PC-3 (cell line): Measurements from ENCODE around the gene TCERG1L. TPM values are rescaled to one million over a fixed set of nuclear protein-coding genes. Genes with fewer than 3 reads are reported as not detected.

Experiments used
- ATAC-seq: fragments of 200-7000 bp; cut with Tn5 transposase; 2 replicates; pipeline ENCODE4 v1.9.1; 2020; ENCODE audit warnings: mild to moderate bottlenecking, moderate library complexity
- BruUV-seq: library from RNA; stranded (reverse); fragments of 400-500 nt; replicated peaks from 2 replicates; lab custom pipeline; 2021; lab: Mats Ljungman, UMichigan
- CTCF ChIA-PET: fragments of 300-600 bp; sonication (Branson Sonifier 250); formaldehyde crosslinking; loops from one replicate; lab custom pipeline; 2022; ENCODE audit warnings: antibody characterized with exemption; lab: Charles Lee
- POLR2A ChIA-PET: fragments of 300-600 bp; sonication (Branson Sonifier 250); formaldehyde crosslinking; loops from one replicate; lab custom pipeline; 2022; ENCODE audit warnings: antibody characterized with exemption; ENCODE audit not compliant: unreplicated experiment; lab: Charles Lee
- DNase-seq: peaks from one replicate; pipeline ENCODE4 v3.0.0-alpha.2; 2015
- H2AFZ ChIP-seq: fragments of 300-600 bp; sonication (generic); 2 replicates; pipeline ENCODE4 v1.6.0; 2016; ENCODE audit warnings: antibody characterized with exemption, low read length
- H3F3A ChIP-seq: fragments of 300-600 bp; sonication (generic); one replicate; pipeline ENCODE4 v1.6.0; 2017; ENCODE audit warnings: antibody characterized with exemption, low read length, control low read depth, mild to moderate bottlenecking; ENCODE audit not compliant: unreplicated experiment
- H3K27ac ChIP-seq: fragments of 300-600 bp; sonication (generic); 2 replicates; pipeline ENCODE4 v1.5.1; 2016; ENCODE audit warnings: mild to moderate bottlenecking, low read length
- H3K27me3 ChIP-seq: fragments of 300-600 bp; sonication (generic); 2 replicates; pipeline ENCODE4 v1.6.1; 2016; ENCODE audit warnings: low read length, mixed read lengths
- H3K36me3 ChIP-seq: fragments of 300-600 bp; sonication (generic); 2 replicates; pipeline ENCODE4 v1.6.1; 2016; ENCODE audit warnings: low read depth, mixed run types, low read length, mixed read lengths
- H3K4me1 ChIP-seq: fragments of 300-600 bp; sonication (generic); 2 replicates; pipeline ENCODE4 v1.5.1; 2016; ENCODE audit warnings: low read length; ENCODE audit not compliant: insufficient read depth
- H3K4me2 ChIP-seq: fragments of 300-600 bp; sonication (generic); 2 replicates; pipeline ENCODE4 v1.6.0; 2016; ENCODE audit warnings: low read length
- H3K4me3 ChIP-seq: fragments of 300-600 bp; sonication (generic); 2 replicates; pipeline ENCODE4 v1.5.1; 2016; ENCODE audit warnings: mild to moderate bottlenecking, low read length, mixed read lengths
- H3K79me2 ChIP-seq: fragments of 300-600 bp; sonication (generic); 2 replicates; pipeline ENCODE4 v1.6.1; 2017; ENCODE audit warnings: low read length, mixed read lengths
- H3K9ac ChIP-seq: fragments of 300-600 bp; sonication (generic); 2 replicates; pipeline ENCODE4 v1.6.0; 2016; ENCODE audit warnings: mild to moderate bottlenecking, low read length
- H3K9me2 ChIP-seq: fragments of 300-600 bp; sonication (generic); replicated peaks from 2 replicates; pipeline ENCODE4 v1.6.1; 2016; ENCODE audit warnings: mixed run types, low read length, mixed read lengths
- H3K9me3 ChIP-seq: fragments of 300-600 bp; sonication (generic); 2 replicates; pipeline ENCODE4 v1.6.1; 2016; ENCODE audit warnings: low read length, mixed read lengths
- H4K20me1 ChIP-seq: fragments of 300-600 bp; sonication (generic); 2 replicates; pipeline ENCODE4 v1.6.1; 2016; ENCODE audit warnings: low read length, mixed read lengths
- EZH2 ChIP-seq: fragments of 300-600 bp; sonication (generic); IDR thresholded peaks from one replicate; pipeline ENCODE4 v1.6.1; 2017; ENCODE audit warnings: antibody characterized with exemption, mild to moderate bottlenecking, low read length; ENCODE audit not compliant: unreplicated experiment
- EZH2phosphoT487 ChIP-seq: fragments of 300-600 bp; sonication (generic); IDR thresholded peaks from 2 replicates; pipeline ENCODE4 v1.6.1; 2018; ENCODE audit warnings: mild to moderate bottlenecking, antibody characterized with exemption, low read length, borderline replicate concordance
- intact Hi-C: fragments of 100-400 bp; cut with micrococcal nuclease; formaldehyde crosslinking; loops from 2 replicates; pipeline ENCODE4 v1.9.0; 2023
- total RNA-seq: library from RNA; depleted of rRNA; stranded (reverse); fragments of >200 nt; gene quantifications from 2 replicates; pipeline ENCODE4 v1.2.3, GENCODE V29; 2014
- TF ChIP-seq, protein P1 (sequence below): fragments of 300-600 bp; sonication (generic); conservative IDR thresholded peaks from 2 replicates; pipeline ENCODE4 v1.5.1; 2017; ENCODE audit warnings: antibody characterized with exemption, low read depth, mild to moderate bottlenecking, low read length

The TCERG1L gene
- total RNA-seq, 1 experiment from 2014 or later: not detected

DNA sequence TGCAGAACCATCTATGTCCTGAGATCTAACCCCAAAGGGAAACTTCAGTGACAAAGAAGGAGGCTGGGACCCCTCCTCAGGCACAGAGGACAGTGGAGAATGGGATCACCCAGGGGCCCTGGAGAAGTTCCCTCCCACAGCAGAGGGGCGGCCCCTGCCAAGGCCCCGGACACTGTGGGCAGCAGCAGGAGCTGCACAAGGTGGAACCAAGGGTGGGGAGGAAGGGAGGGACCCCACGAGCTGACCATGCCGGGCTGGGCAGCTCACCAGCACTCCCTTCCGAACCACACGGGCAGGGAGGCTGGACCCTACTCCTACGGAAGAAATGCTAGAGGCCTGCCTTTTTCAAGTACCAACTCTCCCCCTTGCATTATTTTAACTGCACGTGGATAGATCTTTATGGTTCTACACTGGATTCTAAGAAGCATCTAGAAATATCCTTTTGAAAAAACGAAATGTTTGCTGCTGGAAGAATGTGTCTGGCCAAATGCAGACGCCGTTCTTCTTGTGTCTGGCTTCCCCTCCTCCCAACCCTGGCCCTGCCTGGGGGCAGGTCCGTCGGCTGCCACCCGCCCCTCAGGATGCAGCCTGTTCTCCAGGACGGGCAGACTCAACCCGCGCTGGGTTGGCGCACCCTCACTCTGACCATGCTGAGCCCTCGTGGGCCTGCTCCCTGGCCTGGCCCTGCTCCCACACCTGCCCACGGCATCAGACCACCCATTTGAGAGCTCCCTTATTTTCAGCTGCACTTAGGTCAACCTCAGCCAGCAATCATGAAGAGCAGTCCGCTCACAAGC lies 193.9 kb downstream of the TCERG1L start:
- no peak for ATAC-seq
- CTCF ChIA-PET: no interaction called here
- no peaks in the 10 kb centered on the region for H3K4me1 ChIP-seq

DNA sequence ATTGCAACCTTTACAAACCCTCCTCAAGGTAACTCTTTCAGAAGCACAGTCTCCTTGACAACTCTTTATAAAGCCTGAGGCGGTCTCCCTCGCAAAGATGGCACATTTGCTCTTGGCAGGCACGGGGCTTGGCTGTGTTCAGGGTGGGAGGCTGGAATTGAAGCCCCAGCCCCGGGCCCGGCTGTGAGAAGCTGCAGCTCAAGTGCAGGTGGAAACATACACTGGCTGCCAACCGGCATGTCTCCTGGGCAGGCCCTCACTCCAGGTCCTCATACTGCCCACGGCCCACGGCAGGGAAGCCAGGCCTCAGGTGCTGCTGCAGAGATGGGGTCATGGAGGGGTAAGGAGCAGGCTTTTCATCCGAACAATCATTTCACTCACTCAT lies 194.5 kb downstream of the TCERG1L start:
- no peaks in the 10 kb centered on the region for H3K9me3 ChIP-seq
- H3K9ac ChIP-seq: no peak overlapping the region
- ChIA-PET CTCF (no interaction called here), POLR2A (no interaction called here)
- no peak overlapping the region for H3K4me2 ChIP-seq
- H4K20me1 ChIP-seq: no peaks in the 10 kb centered on the region
- no peaks in the 10 kb centered on the region for H3K79me2 ChIP-seq
- no TSS peak for BruUV-seq
- H3K9me2 ChIP-seq: no peaks in the 10 kb centered on the region
- TF ChIP-seq EZH2phosphoT487: no peak
- no peaks in the 10 kb centered on the region for H3K4me1 ChIP-seq
- H2AFZ ChIP-seq: no peak overlapping the region
- H3F3A ChIP-seq: no peaks in the 10 kb centered on the region
- DNase-seq (no peak), ATAC-seq (no peak)
- H3K4me3 ChIP-seq: no peak overlapping the region
- H3K36me3 ChIP-seq: no peaks in the 10 kb centered on the region
- intact Hi-C loops: no loop called here
- H3K27ac ChIP-seq: no peak overlapping the region
- no peaks in the 10 kb centered on the region for H3K27me3 ChIP-seq

More for the DNA sequence above, 193.9 kb downstream of the TCERG1L start:
- POLR2A ChIA-PET: no interaction called here
- BruUV-seq: no TSS peak
- Histone ChIP-seq H3K27ac (no peak overlapping the region), H3K9me3 (no peaks in the 10 kb centered on the region), H3K9me2 (no peaks in the 10 kb centered on the region), H3F3A (no peaks in the 10 kb centered on the region), H3K9ac (no peak overlapping the region), H3K4me3 (no peak overlapping the region), H3K36me3 (no peaks in the 10 kb centered on the region), H4K20me1 (no peaks in the 10 kb centered on the region), H2AFZ (no peak overlapping the region), H3K4me2 (no peak overlapping the region), H3K79me2 (no peaks in the 10 kb centered on the region), H3K27me3 (no peaks in the 10 kb centered on the region)
- no peak for DNase-seq
- no peak for TF ChIP-seq EZH2
- TF ChIP-seq, protein P1, sequence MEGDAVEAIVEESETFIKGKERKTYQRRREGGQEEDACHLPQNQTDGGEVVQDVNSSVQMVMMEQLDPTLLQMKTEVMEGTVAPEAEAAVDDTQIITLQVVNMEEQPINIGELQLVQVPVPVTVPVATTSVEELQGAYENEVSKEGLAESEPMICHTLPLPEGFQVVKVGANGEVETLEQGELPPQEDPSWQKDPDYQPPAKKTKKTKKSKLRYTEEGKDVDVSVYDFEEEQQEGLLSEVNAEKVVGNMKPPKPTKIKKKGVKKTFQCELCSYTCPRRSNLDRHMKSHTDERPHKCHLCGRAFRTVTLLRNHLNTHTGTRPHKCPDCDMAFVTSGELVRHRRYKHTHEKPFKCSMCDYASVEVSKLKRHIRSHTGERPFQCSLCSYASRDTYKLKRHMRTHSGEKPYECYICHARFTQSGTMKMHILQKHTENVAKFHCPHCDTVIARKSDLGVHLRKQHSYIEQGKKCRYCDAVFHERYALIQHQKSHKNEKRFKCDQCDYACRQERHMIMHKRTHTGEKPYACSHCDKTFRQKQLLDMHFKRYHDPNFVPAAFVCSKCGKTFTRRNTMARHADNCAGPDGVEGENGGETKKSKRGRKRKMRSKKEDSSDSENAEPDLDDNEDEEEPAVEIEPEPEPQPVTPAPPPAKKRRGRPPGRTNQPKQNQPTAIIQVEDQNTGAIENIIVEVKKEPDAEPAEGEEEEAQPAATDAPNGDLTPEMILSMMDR: no peak
- no peak for TF ChIP-seq EZH2phosphoT487
- intact Hi-C loops: no loop called here

DNA sequence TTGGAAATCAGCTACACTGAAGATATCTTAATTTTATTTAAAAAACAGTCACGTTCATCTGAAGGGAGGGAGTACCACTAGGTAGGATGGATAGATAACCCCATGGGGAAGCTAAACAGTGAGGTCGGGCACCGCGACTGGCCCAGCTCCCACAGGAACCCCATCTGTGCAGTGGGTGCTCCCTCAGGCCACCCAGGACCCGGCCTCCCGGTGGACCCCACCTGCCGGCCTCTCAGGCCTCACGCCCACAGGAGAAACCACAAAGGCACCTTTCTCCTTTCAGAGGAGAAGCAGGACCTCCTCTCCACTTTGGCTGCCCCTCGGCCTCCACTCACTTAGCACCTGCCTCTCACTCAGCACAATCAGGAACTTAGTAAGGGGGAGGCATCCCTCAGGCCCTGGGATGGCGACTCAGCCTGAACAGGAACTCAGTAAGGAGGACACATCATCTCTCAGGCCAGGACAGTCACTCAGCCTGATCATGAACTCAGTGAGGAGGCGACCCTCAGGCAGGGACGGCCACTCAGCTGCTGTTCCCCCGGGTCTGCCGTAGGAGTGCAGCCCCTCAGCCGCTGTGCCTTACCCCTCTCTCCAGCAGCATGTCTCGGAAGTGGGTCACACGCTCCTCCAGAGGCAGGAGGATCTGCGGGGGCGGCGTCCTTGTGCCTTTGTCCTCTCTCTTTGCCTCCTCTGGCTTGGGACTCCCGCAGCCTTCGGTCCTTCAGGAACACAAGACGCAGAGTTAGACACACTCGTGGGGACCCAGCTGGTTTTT lies 195.1 kb downstream of the TCERG1L start:
- Histone ChIP-seq H3F3A (no peaks in the 10 kb centered on the region), H3K79me2 (no peaks in the 10 kb centered on the region), H3K4me2 (no peak overlapping the region), H4K20me1 (no peaks in the 10 kb centered on the region), H3K9ac (no peak overlapping the region), H3K4me3 (no peak overlapping the region), H3K9me2 (no peaks in the 10 kb centered on the region), H3K27ac (no peak overlapping the region), H3K27me3 (no peaks in the 10 kb centered on the region), H3K4me1 (no peaks in the 10 kb centered on the region), H3K9me3 (no peaks in the 10 kb centered on the region), H2AFZ (no peak overlapping the region), H3K36me3 (no peaks in the 10 kb centered on the region)
- intact Hi-C loops: no loop called here
- TF ChIP-seq EZH2phosphoT487 (no peak), EZH2 (no peak)
- TF ChIP-seq, protein P1: no peak
- no TSS peak for BruUV-seq
- CTCF ChIA-PET: no interaction called here
- POLR2A ChIA-PET: no interaction called here
- ATAC-seq (no peak), DNase-seq (no peak)
